Neural cell (in vitro differentiated cells): ENCODE measurements around the gene TSPEAR. TPM values are rescaled to one million over a fixed set of nuclear protein-coding genes. Genes with fewer than 3 reads are reported as not detected.

Experiments
- H2AFZ ChIP-seq: fragments of 200-600, 300-800 bp; sonication (generic), shearing (Covaris generic); 2 replicates; pipeline ENCODE4 v1.6.0; 2014; ENCODE audit warnings: low read depth, mild to moderate bottlenecking, antibody characterized with exemption, low read length, moderate library complexity
- H3F3A ChIP-seq: fragments of 200-600 bp; shearing (Covaris generic); 2 replicates; pipeline ENCODE4 v1.6.1; 2016; ENCODE audit warnings: mild to moderate bottlenecking, moderate library complexity, mixed read lengths, antibody characterized with exemption, low read length; ENCODE audit not compliant: insufficient read depth, poor library complexity, severe bottlenecking
- H3K27ac ChIP-seq: fragments of 200-600, 300-800 bp; sonication (generic), shearing (Covaris generic); 2 replicates; pipeline ENCODE4 v1.5.1; 2014; ENCODE audit warnings: mild to moderate bottlenecking, low read length, moderate library complexity
- H3K27me3 ChIP-seq: fragments of 300-800, 200-600 bp; sonication (generic), shearing (Covaris generic); 2 replicates; pipeline ENCODE4 v1.6.0; 2014; ENCODE audit warnings: mild to moderate bottlenecking, low read depth, low read length, moderate library complexity; ENCODE audit not compliant: insufficient read depth
- H3K36me3 ChIP-seq: fragments of 300-800, 200-600 bp; sonication (generic), shearing (Covaris generic); 2 replicates; pipeline ENCODE4 v1.5.1; 2014; ENCODE audit warnings: mild to moderate bottlenecking, antibody characterized with exemption, low read length, moderate library complexity; ENCODE audit not compliant: insufficient read depth
- H3K4me2 ChIP-seq: fragments of 300-800, 200-600 bp; sonication (generic), shearing (Covaris generic); 2 replicates; pipeline ENCODE4 v1.6.0; 2014; ENCODE audit warnings: mild to moderate bottlenecking, low read length
- H3K4me3 ChIP-seq: fragments of 300-800, 200-600 bp; sonication (generic), shearing (Covaris generic); 2 replicates; pipeline ENCODE4 v1.5.1; 2014; ENCODE audit warnings: mild to moderate bottlenecking, low read length, moderate library complexity
- H3K79me2 ChIP-seq: fragments of 200-600 bp; shearing (Covaris generic); replicated peaks from 2 replicates; pipeline ENCODE4 v1.6.0; 2014; ENCODE audit warnings: mild to moderate bottlenecking, low read length, moderate library complexity; ENCODE audit not compliant: insufficient read depth
- H3K9ac ChIP-seq: fragments of 300-800, 200-600 bp; sonication (generic), shearing (Covaris generic); 2 replicates; pipeline ENCODE4 v1.6.1; 2016; ENCODE audit warnings: mild to moderate bottlenecking, low read length, mixed read lengths
- H3K9me2 ChIP-seq: fragments of 200-600 bp; shearing (Covaris generic); 2 replicates; pipeline ENCODE4 v1.6.1; 2016; ENCODE audit warnings: mild to moderate bottlenecking, low read length, mixed read lengths; ENCODE audit not compliant: insufficient read depth
- H3K9me3 ChIP-seq: fragments of 200-600, 300-800 bp; sonication (generic), shearing (Covaris generic); 2 replicates; pipeline ENCODE4 v1.6.1; 2016; ENCODE audit warnings: mild to moderate bottlenecking, mixed run types, low read length, moderate library complexity, mixed read lengths
- H4K20me1 ChIP-seq: fragments of 200-600 bp; shearing (Covaris generic); 2 replicates; pipeline ENCODE4 v1.6.1; 2016; ENCODE audit warnings: mild to moderate bottlenecking, mixed run types; ENCODE audit not compliant: insufficient read depth
- CTCF ChIP-seq: fragments of 450-650 bp; IDR thresholded peaks from 2 replicates; pipeline ENCODE4 v1.5.1; 2014; ENCODE audit warnings: antibody characterized with exemption, mild to moderate bottlenecking, moderate library complexity; ENCODE audit not compliant: poor library complexity, severe bottlenecking
- EP300 ChIP-seq: fragments of 450-650 bp; conservative IDR thresholded peaks from 2 replicates; pipeline ENCODE4 v1.6.1; 2014; ENCODE audit warnings: antibody characterized with exemption, mild to moderate bottlenecking, moderate library complexity; ENCODE audit not compliant: poor library complexity, severe bottlenecking
- EZH2 ChIP-seq: fragments of 200-600, 300-800 bp; shearing (Covaris generic), sonication (generic); IDR thresholded peaks from 2 replicates; pipeline ENCODE4 v1.6.1; 2014; ENCODE audit warnings: antibody characterized with exemption, low read length, borderline replicate concordance, mild to moderate bottlenecking; ENCODE audit not compliant: insufficient read depth, poor library complexity, severe bottlenecking
- MXI1 ChIP-seq: fragments of 450-650 bp; conservative IDR thresholded peaks from 2 replicates; pipeline ENCODE4 v1.6.1; 2014; ENCODE audit warnings: antibody characterized with exemption, mild to moderate bottlenecking; ENCODE audit not compliant: poor library complexity, severe bottlenecking
- POLR2AphosphoS5 ChIP-seq: IDR thresholded peaks from 2 replicates; pipeline ENCODE4 v1.6.1; 2012
- RAD21 ChIP-seq: fragments of 450-650 bp; conservative IDR thresholded peaks from 2 replicates; pipeline ENCODE4 v1.6.1; 2014; ENCODE audit warnings: antibody characterized with exemption, mild to moderate bottlenecking, moderate library complexity
- REST ChIP-seq: IDR thresholded peaks from 2 replicates; pipeline ENCODE4 v1.6.1; 2012; ENCODE audit warnings: borderline replicate concordance
- SMC3 ChIP-seq: fragments of 450-650 bp; conservative IDR thresholded peaks from 2 replicates; pipeline ENCODE4 v1.6.1; 2014; ENCODE audit warnings: antibody characterized with exemption, mild to moderate bottlenecking, moderate library complexity; ENCODE audit not compliant: poor library complexity
- TAF1 ChIP-seq: IDR thresholded peaks from 2 replicates; pipeline ENCODE4 v1.6.1; 2012; ENCODE audit warnings: low read depth
- polyA plus RNA-seq: library from polyadenylated mRNA; depleted of rRNA; stranded (reverse); fragments of >200 nt; gene quantifications from 2 replicates; pipeline ENCODE4 v1.2.3, GENCODE V29; 2014

TSPEAR gene
- polyA plus RNA-seq, 1 donor from 2014 or later = 0.19 TPM

- H2AFZ ChIP-seq = no peak overlapping the region
- H3K4me2 ChIP-seq = no peak overlapping the region
- H3K9me2 ChIP-seq = no peaks in the 10 kb centered on the region
- no peak overlapping the region for H3K4me3 ChIP-seq
- H3K79me2 ChIP-seq = no peaks in the 10 kb centered on the region
- no peak overlapping the region for H3K9ac ChIP-seq
- H3K36me3 ChIP-seq = no peaks in the 10 kb centered on the region
- no peak overlapping the region for H3K27ac ChIP-seq
- no peaks in the 10 kb centered on the region for H3F3A ChIP-seq
- H3K9me3 ChIP-seq = no peaks in the 10 kb centered on the region
- H4K20me1 ChIP-seq = no peaks in the 10 kb centered on the region
- no peaks in the 10 kb centered on the region for H3K27me3 ChIP-seq
- TF ChIP-seq TAF1 (no peak), EP300 (no peak), EZH2 (no peak), POLR2AphosphoS5 (no peak), MXI1 (no peak), CTCF (no peak), SMC3 (no peak), RAD21 (no peak), REST (no peak)
Measured at GRCh38 chr21:44653656-44654575, 57.5 kb downstream of the TSPEAR start.

GRCh38 chr21:44653123-44653522 is 58.2 kb downstream of the TSPEAR start:
- Histone ChIP-seq H4K20me1 (no peaks in the 10 kb centered on the region), H2AFZ (no peak overlapping the region), H3K27ac (no peak overlapping the region), H3K9me2 (no peaks in the 10 kb centered on the region), H3K27me3 (no peaks in the 10 kb centered on the region), H3K4me3 (no peak overlapping the region), H3K36me3 (no peaks in the 10 kb centered on the region), H3F3A (no peaks in the 10 kb centered on the region), H3K9me3 (no peaks in the 10 kb centered on the region), H3K79me2 (no peaks in the 10 kb centered on the region), H3K9ac (no peak overlapping the region), H3K4me2 (no peak overlapping the region)
- TF ChIP-seq SMC3 = no peak
- TF ChIP-seq TAF1 = no peak
- no peak for TF ChIP-seq MXI1
